ENCODE data around the gene EEFSEC. TPM values are rescaled to one million over a fixed set of nuclear protein-coding genes. Genes with fewer than 3 reads are reported as not detected.

Gene EEFSEC
- total and polyA plus RNA-seq, 2 experiments from 2014 or later = 26.7 to 47.9 TPM

DNA sequence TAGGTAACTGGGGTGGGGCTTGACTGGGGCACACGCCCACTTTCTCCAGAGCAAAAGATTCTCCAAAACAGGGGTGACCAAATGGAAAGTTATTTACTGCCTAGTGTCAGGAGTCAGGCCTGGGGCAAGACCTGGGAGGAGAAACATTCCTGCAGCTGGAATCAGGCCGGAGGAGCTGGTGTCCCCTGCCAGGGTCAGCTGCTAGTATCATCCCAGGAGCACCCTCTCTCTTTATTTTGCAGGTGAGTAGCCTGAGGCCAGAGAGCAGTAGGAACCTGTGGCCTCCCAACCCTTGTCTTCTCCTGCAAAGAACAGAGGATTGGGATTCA, 280.5 kb downstream of the EEFSEC start:
- no peaks in the 10 kb centered on the region for H3K36me3 ChIP-seq
- H3K27me3 ChIP-seq = peaks cover 57% of the 10 kb centered on the region
- no peak for DNase-seq (ENCODE audit: low read depth in 1 of 2, low spot score in 1 of 2)
- TF ChIP-seq, protein P1, sequence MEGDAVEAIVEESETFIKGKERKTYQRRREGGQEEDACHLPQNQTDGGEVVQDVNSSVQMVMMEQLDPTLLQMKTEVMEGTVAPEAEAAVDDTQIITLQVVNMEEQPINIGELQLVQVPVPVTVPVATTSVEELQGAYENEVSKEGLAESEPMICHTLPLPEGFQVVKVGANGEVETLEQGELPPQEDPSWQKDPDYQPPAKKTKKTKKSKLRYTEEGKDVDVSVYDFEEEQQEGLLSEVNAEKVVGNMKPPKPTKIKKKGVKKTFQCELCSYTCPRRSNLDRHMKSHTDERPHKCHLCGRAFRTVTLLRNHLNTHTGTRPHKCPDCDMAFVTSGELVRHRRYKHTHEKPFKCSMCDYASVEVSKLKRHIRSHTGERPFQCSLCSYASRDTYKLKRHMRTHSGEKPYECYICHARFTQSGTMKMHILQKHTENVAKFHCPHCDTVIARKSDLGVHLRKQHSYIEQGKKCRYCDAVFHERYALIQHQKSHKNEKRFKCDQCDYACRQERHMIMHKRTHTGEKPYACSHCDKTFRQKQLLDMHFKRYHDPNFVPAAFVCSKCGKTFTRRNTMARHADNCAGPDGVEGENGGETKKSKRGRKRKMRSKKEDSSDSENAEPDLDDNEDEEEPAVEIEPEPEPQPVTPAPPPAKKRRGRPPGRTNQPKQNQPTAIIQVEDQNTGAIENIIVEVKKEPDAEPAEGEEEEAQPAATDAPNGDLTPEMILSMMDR (IDR thresholded peaks at IDR 0.05; ENCODE audit: low read depth, low read length) = no peak
- no peak overlapping the region for H3K4me3 ChIP-seq
- H3K9me3 ChIP-seq (ENCODE audit: low read depth) = no peaks in the 10 kb centered on the region
- H3K27ac ChIP-seq = no peak overlapping the region
- peaks cover 3% of the 10 kb centered on the region for H3K4me1 ChIP-seq (ENCODE audit: low read depth)

DNA sequence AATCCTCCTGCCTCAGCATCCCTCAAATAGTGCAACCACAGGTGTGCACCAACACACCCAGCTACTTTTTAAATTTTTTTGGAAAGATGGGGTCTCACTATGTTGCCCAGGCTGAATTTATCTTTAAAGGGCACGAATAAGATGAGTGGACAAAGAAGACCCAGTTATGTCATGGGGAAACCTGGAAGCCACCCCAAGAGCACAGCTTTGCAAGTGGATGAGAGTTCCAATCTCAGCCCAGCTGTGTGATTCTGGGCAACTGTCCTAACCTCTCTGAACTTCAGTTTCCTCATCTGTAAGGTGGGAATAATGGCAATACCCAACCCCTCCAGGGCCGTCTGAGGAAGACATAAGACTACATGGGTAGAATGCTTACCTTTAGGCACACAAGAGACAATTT, 281.2 kb downstream of the EEFSEC start:
- no peak for DNase-seq (ENCODE audit: low read depth in 1 of 2, low spot score in 1 of 2)
- no peak overlapping the region for H3K27ac ChIP-seq
- no peaks in the 10 kb centered on the region for H3K36me3 ChIP-seq
- peaks cover 3% of the 10 kb centered on the region for H3K4me1 ChIP-seq (ENCODE audit: low read depth)
- no peaks in the 10 kb centered on the region for H3K9me3 ChIP-seq (ENCODE audit: low read depth)
- peaks cover 60% of the 10 kb centered on the region for H3K27me3 ChIP-seq
- TF ChIP-seq, protein P1 (IDR thresholded peaks at IDR 0.05; ENCODE audit: low read depth, low read length) = no peak
- H3K4me3 ChIP-seq = no peak overlapping the region

DNA sequence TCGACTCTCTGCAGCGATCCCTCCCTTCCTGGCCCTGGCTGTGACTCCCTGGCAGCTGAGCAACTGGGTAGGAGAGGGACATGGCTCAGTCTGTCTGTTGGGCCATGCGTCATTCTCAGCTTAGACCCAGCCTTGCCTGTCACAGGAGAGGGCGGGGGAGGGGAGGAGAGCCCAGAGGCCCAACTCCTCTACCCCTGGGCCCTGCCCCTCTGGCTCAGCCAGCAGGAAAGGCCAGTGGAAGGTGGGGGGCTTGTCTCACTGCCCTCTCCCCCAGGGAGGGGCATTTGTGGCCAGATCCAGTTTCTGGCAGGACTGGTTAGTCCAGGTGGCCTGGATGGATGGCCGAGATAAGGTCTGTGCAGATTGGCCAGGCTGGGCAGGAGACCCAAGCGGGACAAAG, 281.8 kb downstream of the EEFSEC start:
- DNase-seq (ENCODE audit: low read depth in 1 of 2, low spot score in 1 of 2) = no peak
- H3K4me1 ChIP-seq (ENCODE audit: low read depth) = peaks cover 3% of the 10 kb centered on the region
- H3K27ac ChIP-seq = no peak overlapping the region
- no peaks in the 10 kb centered on the region for H3K9me3 ChIP-seq (ENCODE audit: low read depth)
- peaks cover 61% of the 10 kb centered on the region for H3K27me3 ChIP-seq
- H3K4me3 ChIP-seq = no peak overlapping the region
- H3K36me3 ChIP-seq = no peaks in the 10 kb centered on the region
- TF ChIP-seq, protein P1 (IDR thresholded peaks at IDR 0.05; ENCODE audit: low read depth, low read length) = no peak

DNA sequence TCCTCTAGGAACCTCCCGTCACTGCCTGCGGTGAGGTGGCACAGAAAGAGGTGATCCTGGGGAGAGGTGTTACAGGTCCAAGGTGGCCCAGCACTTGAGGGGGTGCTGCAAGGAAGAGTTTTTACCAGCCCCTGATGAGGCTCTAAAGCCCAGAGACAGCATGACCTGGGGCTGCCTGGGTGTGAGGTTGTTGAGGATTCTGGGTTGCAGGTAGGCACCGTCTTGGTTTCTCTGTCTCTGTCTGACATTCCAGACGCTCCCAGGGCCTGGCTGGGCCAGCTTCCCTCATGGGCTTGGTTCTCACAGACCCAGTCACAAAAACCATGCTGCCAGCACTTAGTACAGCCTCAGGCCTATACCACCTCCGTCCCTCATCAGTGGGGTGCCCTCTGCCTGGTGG, 282.3 kb downstream of the EEFSEC start:
- no peak for DNase-seq (ENCODE audit: low read depth in 1 of 2, low spot score in 1 of 2)
- Histone ChIP-seq H3K36me3 (no peaks in the 10 kb centered on the region), H3K4me3 (no peak overlapping the region), H3K9me3 (ENCODE audit: low read depth) (no peaks in the 10 kb centered on the region), H3K4me1 (ENCODE audit: low read depth) (peaks cover 3% of the 10 kb centered on the region), H3K27ac (no peak overlapping the region), H3K27me3 (peaks cover 63% of the 10 kb centered on the region)
- TF ChIP-seq, protein P1 (IDR thresholded peaks at IDR 0.05; ENCODE audit: low read depth, low read length) = no peak

DNA sequence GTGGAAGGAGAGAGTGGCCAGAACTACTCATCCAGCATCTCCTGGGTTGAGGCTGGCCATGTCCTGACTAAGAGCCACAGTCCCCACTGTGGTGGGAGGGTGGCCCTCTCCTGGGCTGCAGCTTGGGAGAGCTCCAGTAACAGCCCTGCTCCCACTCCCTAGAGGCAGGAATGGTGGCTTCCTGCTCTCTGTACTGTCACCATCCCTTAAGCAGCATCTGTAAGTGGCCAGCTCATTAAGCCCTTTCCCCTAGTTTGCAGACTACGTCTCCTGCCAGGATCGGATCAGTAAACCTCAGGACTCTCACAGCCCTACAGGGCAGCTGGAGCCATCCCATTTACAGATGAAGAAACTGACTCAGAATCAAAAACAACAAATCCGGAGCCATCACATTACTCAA, 282.9 kb downstream of the EEFSEC start:
- no peak overlapping the region for H3K27ac ChIP-seq
- no peak overlapping the region for H3K4me3 ChIP-seq
- peaks cover 63% of the 10 kb centered on the region for H3K27me3 ChIP-seq
- H3K4me1 ChIP-seq (ENCODE audit: low read depth) = peaks cover 3% of the 10 kb centered on the region
- H3K9me3 ChIP-seq (ENCODE audit: low read depth) = no peaks in the 10 kb centered on the region
- DNase-seq (ENCODE audit: low read depth in 1 of 2, low spot score in 1 of 2) = no peak
- TF ChIP-seq, protein P1 (IDR thresholded peaks at IDR 0.05; ENCODE audit: low read depth, low read length) = no peak
- H3K36me3 ChIP-seq = no peaks in the 10 kb centered on the region

All from cardiac muscle cell (in vitro differentiated cells and primary cell).